GM21619 (cell line): ENCODE results near the gene SH3BP2.

Experiments used
- ATAC-seq: cut with Tn5 transposase; IDR thresholded peaks from one replicate; pipeline ENCODE4 v1.9.1; 2021; ENCODE audit not compliant: unreplicated experiment

Gene SH3BP2

DNA sequence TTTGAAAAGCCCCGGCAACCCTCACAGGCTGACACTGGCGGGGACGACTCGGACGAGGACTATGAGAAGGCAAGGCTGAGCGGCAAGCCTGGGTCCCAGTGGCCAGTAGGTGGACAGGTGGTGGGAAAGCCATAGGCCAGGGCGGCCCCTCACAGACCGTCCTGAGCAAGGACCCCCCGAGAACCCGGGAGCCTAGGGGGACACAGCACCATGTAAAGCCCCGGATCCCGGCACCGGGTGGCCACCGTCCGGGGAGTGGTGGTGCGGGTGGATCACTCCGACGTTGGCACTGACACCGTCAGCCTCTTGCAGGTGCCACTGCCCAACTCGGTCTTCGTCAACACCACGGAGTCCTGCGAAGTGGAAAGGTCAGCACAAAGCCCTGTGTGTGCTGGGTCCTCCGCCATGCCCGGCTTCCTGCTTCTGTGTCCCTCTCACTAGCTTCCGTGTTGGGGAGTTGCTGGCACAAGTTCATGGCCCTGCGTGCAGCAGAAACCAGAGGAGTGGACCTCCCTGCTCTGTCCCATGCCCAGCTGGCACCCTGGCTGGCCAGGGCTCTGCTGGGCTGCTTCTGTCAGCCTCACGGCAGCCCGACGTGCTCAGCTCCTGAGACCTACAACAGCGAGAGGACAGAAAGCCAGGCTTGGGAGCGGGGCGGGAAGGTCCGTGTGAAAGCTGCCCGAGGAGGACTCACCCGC is 38.9 kb downstream of the SH3BP2 start:
- no peak for ATAC-seq

DNA sequence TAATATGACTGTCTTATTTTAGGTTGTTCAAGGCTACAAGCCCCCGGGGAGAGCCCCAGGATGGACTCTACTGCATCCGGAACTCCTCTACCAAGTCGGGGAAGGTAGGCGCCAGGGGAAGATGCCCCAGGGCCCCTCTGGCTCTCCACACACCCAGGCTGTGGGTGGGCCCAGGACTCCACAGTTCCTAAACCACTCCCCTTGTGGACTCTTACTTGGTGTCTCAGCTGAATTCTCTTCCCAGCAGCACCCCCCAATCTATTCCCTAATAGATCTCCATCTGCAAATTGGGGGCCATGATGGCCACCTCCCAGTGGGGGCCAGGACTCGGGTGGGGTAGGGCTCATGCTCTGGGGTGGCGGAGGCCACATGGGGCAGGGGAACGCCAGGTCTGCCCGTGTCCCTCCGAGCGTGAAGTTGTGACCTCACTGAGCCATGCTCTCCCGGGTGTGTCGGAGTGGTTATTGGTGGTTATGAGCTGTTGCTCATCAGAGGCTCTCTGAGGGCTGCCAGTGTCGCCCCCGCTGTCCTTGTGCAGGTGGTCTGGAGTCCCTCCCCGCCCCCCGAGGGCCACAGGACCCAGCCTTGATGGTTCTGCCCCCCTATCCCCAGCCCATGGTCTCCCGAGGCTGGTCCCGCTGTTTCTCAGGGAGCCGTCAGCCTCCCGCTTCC is 39.6 kb downstream of the SH3BP2 start:
- peak; percentile 79 for ATAC-seq

- no peak for ATAC-seq
Measured at GRCh38 chr4:2832981-2833670, 40.2 kb downstream of the SH3BP2 start.

GRCh38 chr4:2833671-2834000 is 40.8 kb downstream of the SH3BP2 start:
- no peak for ATAC-seq

GRCh38 chr4:2834001-2834921 is 41.4 kb downstream of the SH3BP2 start:
- no peak for ATAC-seq

DNA sequence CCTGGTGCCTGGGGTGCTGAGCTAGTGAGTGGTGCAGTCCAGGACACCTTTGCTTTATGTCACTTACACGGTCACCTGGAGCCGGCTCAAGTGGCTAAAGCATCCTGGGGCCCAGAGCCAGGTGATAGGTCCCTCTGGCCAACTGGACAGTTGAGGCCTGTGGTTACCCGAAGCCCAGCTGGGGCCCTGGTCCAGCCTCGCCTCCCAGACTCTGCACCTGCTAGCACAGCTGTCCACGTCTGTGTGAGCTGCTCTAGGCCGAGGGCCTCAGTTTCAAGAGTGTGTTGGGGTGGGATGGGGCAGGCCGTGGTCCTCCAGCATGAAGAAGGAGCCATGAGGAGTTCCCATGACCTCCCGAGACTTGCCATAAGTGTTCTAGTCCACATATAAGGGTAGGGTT is 43.1 kb downstream of the SH3BP2 start:
- ATAC-seq = no peak

DNA sequence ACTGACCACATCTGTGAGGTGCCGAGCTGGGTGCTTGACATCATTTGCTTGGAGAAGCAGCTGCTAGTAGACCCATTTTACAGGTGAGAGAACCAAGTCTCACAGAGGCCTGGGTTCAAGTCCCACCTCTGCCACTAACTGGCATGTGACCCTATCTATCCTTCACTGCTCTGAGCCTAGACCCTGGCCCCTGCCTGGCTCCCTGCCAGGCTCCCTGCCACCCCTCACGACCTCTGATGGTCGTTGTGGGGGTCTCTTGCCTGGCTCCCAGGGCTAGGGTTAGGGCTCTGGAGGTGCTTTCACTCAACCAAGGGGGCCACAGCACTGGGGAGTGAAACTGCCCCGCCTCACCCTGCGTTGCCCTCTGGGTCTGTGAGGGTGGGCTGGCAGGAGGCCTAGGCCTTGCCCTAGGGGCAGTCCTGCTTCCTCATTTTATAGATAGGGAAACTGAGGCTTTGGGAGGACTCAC is 43.5 kb downstream of the SH3BP2 start:
- ATAC-seq = no peak

GRCh38 chr4:2837110-2837903 is 44.4 kb downstream of the SH3BP2 start:
- ATAC-seq = no peak

DNA sequence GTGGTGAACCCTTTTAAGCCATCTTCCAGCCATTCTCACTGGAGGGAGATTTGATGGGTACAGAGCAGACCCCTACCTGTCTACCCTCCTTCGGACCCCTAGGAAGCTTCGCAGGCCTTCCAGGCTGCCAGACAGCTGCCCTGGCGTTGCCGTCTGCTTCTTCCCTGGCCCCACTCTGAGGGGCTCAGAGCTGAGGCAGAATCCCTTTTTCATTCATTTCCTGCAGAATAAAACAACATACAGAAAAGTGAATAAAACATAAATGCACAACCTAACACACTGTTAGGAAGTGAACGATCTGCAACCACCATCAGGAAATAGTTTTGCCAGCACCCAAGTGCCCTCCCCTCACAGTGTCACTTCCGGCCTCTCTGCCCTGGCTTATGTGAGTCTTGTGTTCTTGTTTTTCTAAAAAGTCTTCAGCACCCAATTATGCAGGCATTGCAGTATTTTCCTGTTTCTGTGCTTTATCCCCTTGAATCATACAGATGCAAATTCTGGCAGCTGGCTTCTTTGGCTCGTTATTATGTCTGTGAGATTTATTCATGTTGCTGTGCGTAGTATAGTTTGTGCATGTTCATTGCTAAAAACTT is 45.1 kb downstream of the SH3BP2 start:
- no peak for ATAC-seq

DNA sequence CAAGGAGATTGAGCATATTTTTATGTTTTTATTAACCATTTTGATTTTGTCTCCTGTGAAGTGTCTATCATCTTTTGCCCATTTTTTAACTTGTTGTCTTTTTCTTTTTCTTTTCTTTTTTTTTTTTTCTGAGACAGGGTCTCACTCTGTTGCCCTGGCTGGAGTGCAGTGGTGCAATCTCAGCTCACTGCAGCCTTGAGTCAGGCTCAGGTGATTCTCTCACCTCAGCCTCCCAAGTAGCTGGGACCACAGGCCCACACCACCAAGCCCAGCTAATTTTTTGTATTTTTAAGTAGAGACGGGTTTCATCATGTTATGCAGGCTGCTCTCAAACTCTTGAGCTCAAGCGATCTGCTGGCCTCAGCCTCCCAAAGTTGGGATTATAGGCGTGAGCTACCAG is 46.2 kb downstream of the SH3BP2 start:
- no peak for ATAC-seq

- no peak for ATAC-seq
Measured at GRCh38 chr4:2842687-2843262, 49.9 kb downstream of the SH3BP2 start.

DNA sequence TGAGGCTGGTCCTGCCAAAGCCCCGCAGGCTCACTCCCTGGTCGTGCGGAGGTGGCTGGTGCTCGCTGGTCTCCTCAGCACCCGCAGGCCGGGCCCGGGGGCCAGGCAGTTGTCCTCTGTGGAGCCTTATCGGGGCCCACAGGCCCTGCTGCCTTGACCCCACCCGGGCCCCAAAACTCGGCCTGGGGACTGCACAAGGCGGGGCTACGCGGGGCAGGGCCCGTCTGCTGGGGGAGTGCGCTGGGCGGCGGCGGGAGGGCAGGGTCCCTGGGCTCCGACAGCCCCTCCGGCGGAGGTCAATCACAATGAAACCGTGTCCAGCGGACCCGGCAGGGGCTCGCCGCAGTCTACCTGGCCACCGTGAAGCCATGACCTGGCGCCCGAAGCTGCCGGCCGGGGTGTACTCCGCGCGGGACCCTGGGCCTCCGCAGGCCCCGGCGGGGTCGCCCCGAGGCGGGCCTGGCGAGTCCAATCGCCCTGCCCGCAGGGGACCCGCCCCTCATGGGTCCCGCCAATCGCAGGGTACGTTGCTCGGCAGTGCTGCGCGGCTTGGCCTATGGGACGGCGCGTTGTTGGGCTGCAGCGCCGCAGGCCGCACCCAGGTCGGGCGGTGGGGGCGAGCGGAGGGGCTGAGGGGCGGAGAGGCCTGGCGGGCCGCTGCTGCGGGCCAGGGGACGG is 50.5 kb downstream of the SH3BP2 start, which contains the start of gene ADD1:
Gene ADD1, plus strand, starts transcription at position 582 of the 678 bp plus-strand sequence. CDS start 32,072 bp downstream, outside the sequence.
- peak; percentile 71 for ATAC-seq

- ATAC-seq = peak; percentile 9
Measured at GRCh38 chr4:2843941-2844584, 51.2 kb downstream of the SH3BP2 start.

DNA sequence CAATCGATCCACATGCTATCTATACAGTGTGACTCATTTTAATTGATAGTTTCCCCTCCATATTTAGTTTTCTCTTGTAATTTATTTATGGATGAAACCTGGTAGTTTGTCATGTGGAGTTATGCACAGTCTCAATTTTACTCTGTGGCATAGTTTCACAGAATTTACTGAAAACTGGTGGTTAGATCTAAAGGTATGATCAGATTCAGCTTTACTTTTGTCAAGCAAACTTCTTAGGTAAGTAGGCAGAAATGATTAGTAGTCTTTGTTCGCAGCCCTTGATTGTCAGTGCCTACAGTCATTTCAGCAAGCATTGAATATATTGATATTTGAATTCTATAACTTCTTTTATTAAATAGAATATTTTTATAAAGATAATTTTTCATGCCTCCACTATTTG is 53.3 kb downstream of the SH3BP2 start:
- no peak for ATAC-seq

DNA sequence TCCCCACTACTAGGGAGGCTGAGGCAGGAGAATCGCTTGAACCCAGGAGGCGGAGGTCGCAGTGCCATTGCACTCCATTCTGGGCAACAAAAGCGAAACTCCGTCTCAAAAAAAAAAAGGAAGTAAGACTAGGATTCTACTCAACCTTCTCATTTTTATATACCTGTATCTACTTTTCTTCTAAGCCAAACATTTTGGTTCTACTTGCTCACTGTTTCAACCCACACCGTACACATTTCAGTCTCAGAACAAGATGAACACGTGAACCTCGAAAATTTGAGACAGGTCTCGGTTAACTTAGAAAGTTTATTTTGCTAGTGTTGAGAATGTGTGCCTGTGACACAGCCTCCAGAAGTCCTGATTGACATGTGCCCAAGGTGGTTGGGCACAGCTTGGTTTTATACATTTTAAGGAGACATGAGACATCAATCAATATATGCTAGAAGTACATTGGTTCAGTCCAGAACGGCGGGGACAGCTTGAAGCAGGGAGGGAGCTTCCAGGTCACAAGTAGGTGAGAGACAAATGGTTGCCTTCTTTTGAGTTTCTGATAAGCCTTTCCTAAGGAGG is 54.5 kb downstream of the SH3BP2 start:
- no peak for ATAC-seq

DNA sequence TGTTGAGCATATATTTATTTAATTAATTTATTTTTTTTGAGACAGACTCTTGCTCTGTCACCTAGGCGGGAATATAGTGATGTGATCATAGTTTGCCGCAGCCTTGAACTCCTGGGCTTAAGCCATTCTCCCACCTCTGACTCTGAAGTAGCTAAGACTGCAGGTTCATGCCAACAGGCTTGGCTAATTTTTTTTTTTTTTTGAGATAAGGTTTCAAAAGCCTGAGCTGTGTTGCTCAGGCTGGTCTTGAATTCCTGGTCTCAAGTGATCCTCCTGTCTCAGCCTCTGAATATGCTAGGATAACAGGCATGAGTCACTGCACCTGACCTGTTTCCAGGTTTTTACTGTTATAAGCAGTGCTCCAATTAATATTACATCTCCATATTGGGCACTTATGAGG is 55.6 kb downstream of the SH3BP2 start:
- ATAC-seq = no peak

- no peak for ATAC-seq
Measured at GRCh38 chr4:2849267-2850152, 56.6 kb downstream of the SH3BP2 start.
